Tibial nerve (tissue), 4 donors: ENCODE measurements around the gene TRAF3IP3.
A peak's percentile ranks its signal among the peaks of the same experiment; 100 is the strongest.

Experiments
- CTCF ChIP-seq, 5 experiments: fragments of 200-600 bp in 3 of 5; fragments of 450-650 bp in 2 of 5; sonication (generic) in 3 of 5; IDR thresholded peaks; one replicate each; pipeline ENCODE4 v1.5.1; 2016 to 2019; ENCODE audit warnings: antibody characterized with exemption in 5 of 5, mild to moderate bottlenecking in 3 of 5, moderate library complexity in 2 of 5
- EP300 ChIP-seq, 2 donors: sonication (generic); formaldehyde crosslinking; IDR thresholded peaks; one replicate each; pipeline ENCODE4 v1.6.1; 2017; ENCODE audit warnings: antibody characterized with exemption in 2 of 2, mild to moderate bottlenecking in 1 of 2
- POLR2A ChIP-seq, 2 donors: fragments of 450-650 bp; IDR thresholded peaks; one replicate each; pipeline ENCODE4 v1.6.1; 2017; ENCODE audit warnings: antibody characterized with exemption in 2 of 2, mild to moderate bottlenecking in 2 of 2, moderate library complexity in 2 of 2

- no peak for TF ChIP-seq CTCF (IDR thresholded peaks at IDR 0.05)
- TF ChIP-seq POLR2A (IDR thresholded peaks at IDR 0.05) = no peak
- TF ChIP-seq EP300 (IDR thresholded peaks at IDR 0.05) = peak in 1 of 2 donors; percentile 9
Measured at GRCh38 chr1:209805875-209806760, 50.3 kb downstream of the TRAF3IP3 start, which contains the start of gene IRF6.
